Esophagus squamous epithelium (tissue), 5 donors: ENCODE results near the gene CNTNAP2. TPM values are rescaled to one million over a fixed set of nuclear protein-coding genes. Genes with fewer than 3 reads are reported as not detected.

ENCODE experiments used
- DNase-seq: peaks from one replicate; lab custom pipeline; 2025; lab: John Stamatoyannopoulos, UW
- H3K27ac ChIP-seq, 4 donors: fragments of 200-600 bp; sonication (generic); one replicate each; pipeline ENCODE4 v1.5.1; 2016 to 2019; ENCODE audit warnings: mild to moderate bottlenecking in 1 of 4
- H3K27me3 ChIP-seq, 4 donors: fragments of 200-600 bp; sonication (generic); 1 replicate in 3 of 4; 2 replicates in 1 of 4; pipeline versions ENCODE4 v1.5.1 to v1.6.0; 2017 to 2021; ENCODE audit warnings: antibody characterized with exemption in 1 of 4
- H3K36me3 ChIP-seq, 3 donors: fragments of 200-600 bp; sonication (generic); one replicate each; pipeline ENCODE4 v1.5.1; 2016 to 2019
- H3K4me1 ChIP-seq, 3 donors: fragments of 200-600 bp; sonication (generic); one replicate each; pipeline ENCODE4 v1.5.1; 2017 to 2019
- H3K4me3 ChIP-seq, 4 donors: fragments of 200-600 bp; sonication (generic); 1 replicate in 3 of 4; 2 replicates in 1 of 4; pipeline ENCODE4 v1.5.1; 2016 to 2019; ENCODE audit warnings: mild to moderate bottlenecking in 2 of 4, moderate library complexity in 1 of 4
- H3K9me3 ChIP-seq, 3 donors: fragments of 200-600 bp; sonication (generic); one replicate each; pipeline ENCODE4 v1.5.1; 2016 to 2019
- CTCF ChIP-seq, 6 experiments: fragments of 450-650 bp in 4 of 6; fragments of 200-600 bp in 2 of 6; sonication (generic) in 2 of 6; IDR thresholded peaks; one replicate each; pipeline ENCODE4 v1.5.1; 2016 to 2019; ENCODE audit warnings: antibody characterized with exemption in 6 of 6, mild to moderate bottlenecking in 4 of 6, moderate library complexity in 4 of 6
- POLR2A ChIP-seq, 4 donors: fragments of 450-650 bp; IDR thresholded peaks; one replicate each; pipeline ENCODE4 v1.6.1; 2017; ENCODE audit warnings: antibody characterized with exemption in 4 of 4, mild to moderate bottlenecking in 4 of 4, moderate library complexity in 3 of 4
- WGBS, 2 donors: methylation state at CpG; one replicate each; pipeline ENCODE4 v1.1.5; 2018; 5-methylcytosine and 5-hydroxymethylcytosine counted together
- intact Hi-C: fragments of 100-400 bp; cut with DNase I; formaldehyde crosslinking; loops from one replicate; pipeline ENCODE4 v1.15.0; 2022
- total RNA-seq, 4 donors: library from RNA; depleted of rRNA; stranded (reverse); fragments of >200 nt; gene quantifications; one replicate each; pipeline ENCODE4 v1.1.0, GENCODE V29; 2016
- donor health status: DM: yes; HTN: yes; CAD: no.

CNTNAP2 gene
- total RNA-seq, 4 donors from 2014 or later = 0.95 to 2.3 (median 1.2) TPM

- WGBS, 2 donors = 43 to 69% methylated on average over 3 of the region's 3 CpGs
- no peaks in the 10 kb centered on the region for H3K36me3 ChIP-seq
- H3K27me3 ChIP-seq = no peaks in the 10 kb centered on the region
- no peak for DNase-seq
- H3K4me3 ChIP-seq = no peak overlapping the region
- H3K9me3 ChIP-seq = no peaks in the 10 kb centered on the region
- H3K4me1 ChIP-seq = no peaks in the 10 kb centered on the region
- intact Hi-C loops = no loop called here
- no peak for TF ChIP-seq POLR2A (IDR thresholded peaks at IDR 0.05)
- no peak for TF ChIP-seq CTCF (IDR thresholded peaks at IDR 0.05)
- H3K27ac ChIP-seq = no peak overlapping the region
These were observed 2085.4 kb downstream of the CNTNAP2 start for GRCh38 chr7:148201992-148202391.

GRCh38 chr7:148204639-148205304 lies 2088.2 kb downstream of the CNTNAP2 start:
- no peak overlapping the region for H3K4me3 ChIP-seq
- no peaks in the 10 kb centered on the region for H3K27me3 ChIP-seq
- no peaks in the 10 kb centered on the region for H3K9me3 ChIP-seq
- H3K27ac ChIP-seq = no peak overlapping the region
- intact Hi-C loops = no loop called here
- WGBS, 2 donors = 64 to 71% methylated on average over 9 of the region's 9 CpGs
- H3K4me1 ChIP-seq = no peaks in the 10 kb centered on the region
- no peaks in the 10 kb centered on the region for H3K36me3 ChIP-seq
- no peak for DNase-seq
- no peak for TF ChIP-seq CTCF (IDR thresholded peaks at IDR 0.05)
- no peak for TF ChIP-seq POLR2A (IDR thresholded peaks at IDR 0.05)

- H3K27me3 ChIP-seq = no peaks in the 10 kb centered on the region
- WGBS, 2 donors = 71 to 73% methylated on average over 6 of the region's 6 CpGs
- no peak overlapping the region for H3K27ac ChIP-seq
- intact Hi-C loops = no loop called here
- no peak for DNase-seq
- peaks cover 0 to 12% (median 4%) of the 10 kb centered on the region in 3 donors for H3K4me1 ChIP-seq
- H3K9me3 ChIP-seq = no peaks in the 10 kb centered on the region
- no peak overlapping the region for H3K4me3 ChIP-seq
- TF ChIP-seq CTCF (IDR thresholded peaks at IDR 0.05) (no peak), POLR2A (IDR thresholded peaks at IDR 0.05) (no peak)
- H3K36me3 ChIP-seq = no peaks in the 10 kb centered on the region
These were observed 2093.1 kb downstream of the CNTNAP2 start for GRCh38 chr7:148209643-148210190.

GRCh38 chr7:148210804-148211325 lies 2094.3 kb downstream of the CNTNAP2 start:
- 72 to 90% methylated on average over 3 of the region's 3 CpGs for WGBS, 2 donors
- Histone ChIP-seq H3K9me3 (no peaks in the 10 kb centered on the region), H3K27ac (no peak overlapping the region), H3K4me3 (no peak overlapping the region), H3K36me3 (no peaks in the 10 kb centered on the region), H3K4me1 (peaks cover 0 to 12% (median 4%) of the 10 kb centered on the region in 3 donors), H3K27me3 (no peaks in the 10 kb centered on the region)
- no peak for DNase-seq
- intact Hi-C loops = no loop called here
- TF ChIP-seq POLR2A (IDR thresholded peaks at IDR 0.05) = no peak
- no peak for TF ChIP-seq CTCF (IDR thresholded peaks at IDR 0.05)

- no peak for DNase-seq
- intact Hi-C loops = no loop called here
- Histone ChIP-seq H3K9me3 (no peaks in the 10 kb centered on the region), H3K27me3 (no peaks in the 10 kb centered on the region), H3K4me3 (no peak overlapping the region), H3K4me1 (peaks cover 0 to 12% (median 4%) of the 10 kb centered on the region in 3 donors), H3K36me3 (no peaks in the 10 kb centered on the region), H3K27ac (no peak overlapping the region)
- TF ChIP-seq POLR2A (IDR thresholded peaks at IDR 0.05) (no peak), CTCF (IDR thresholded peaks at IDR 0.05) (no peak)
These were observed 2095.1 kb downstream of the CNTNAP2 start for GRCh38 chr7:148211740-148212151.
